SK-N-SH treated with all-trans-retinoic acid at 6 μM for 48 hours (cell line): ENCODE data around the gene PGC.

Source experiments
- ESRRG ChIP-seq: fragments of 250-450 bp; sonication (Bioruptor Pico); IDR thresholded peaks from 2 replicates; pipeline ENCODE4 v1.6.1; 2021; ENCODE audit warnings: mild to moderate bottlenecking
- RARB ChIP-seq: fragments of 250-450 bp; sonication (Bioruptor Pico); IDR thresholded peaks from 2 replicates; pipeline ENCODE4 v1.8.0; 2021; ENCODE audit warnings: mild to moderate bottlenecking, moderate library complexity
- SNAI2 ChIP-seq: fragments of 250-450 bp; sonication (Bioruptor Pico); IDR thresholded peaks from 2 replicates; pipeline ENCODE4 v1.5.0; 2020; ENCODE audit warnings: mild to moderate bottlenecking, moderate library complexity
- ZFP3 ChIP-seq: fragments of 250-450 bp; sonication (Bioruptor Pico); IDR thresholded peaks from 2 replicates; pipeline ENCODE4 v1.5.0; 2020; ENCODE audit warnings: mild to moderate bottlenecking, moderate library complexity
- TF ChIP-seq, protein P1 (sequence below): fragments of 250-450 bp; sonication (Bioruptor Pico); IDR thresholded peaks from 2 replicates; pipeline ENCODE4 v1.5.1; 2020; ENCODE audit warnings: low read depth, mild to moderate bottlenecking, moderate library complexity

- TF ChIP-seq SNAI2 (no peak), RARB (CRISPR knock-in tag) (no peak), ESRRG (no peak), ZFP3 (CRISPR knock-in tag) (no peak)
- TF ChIP-seq, protein P1, sequence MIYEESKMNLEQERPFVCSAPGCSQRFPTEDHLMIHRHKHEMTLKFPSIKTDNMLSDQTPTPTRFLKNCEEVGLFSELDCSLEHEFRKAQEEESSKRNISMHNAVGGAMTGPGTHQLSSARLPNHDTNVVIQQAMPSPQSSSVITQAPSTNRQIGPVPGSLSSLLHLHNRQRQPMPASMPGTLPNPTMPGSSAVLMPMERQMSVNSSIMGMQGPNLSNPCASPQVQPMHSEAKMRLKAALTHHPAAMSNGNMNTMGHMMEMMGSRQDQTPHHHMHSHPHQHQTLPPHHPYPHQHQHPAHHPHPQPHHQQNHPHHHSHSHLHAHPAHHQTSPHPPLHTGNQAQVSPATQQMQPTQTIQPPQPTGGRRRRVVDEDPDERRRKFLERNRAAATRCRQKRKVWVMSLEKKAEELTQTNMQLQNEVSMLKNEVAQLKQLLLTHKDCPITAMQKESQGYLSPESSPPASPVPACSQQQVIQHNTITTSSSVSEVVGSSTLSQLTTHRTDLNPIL: no peak
Observed at GRCh38 chr6:41695825-41696224, 51.4 kb downstream of the PGC start.
